ENCODE results near the gene HOXA5. TPM values are rescaled to one million over a fixed set of nuclear protein-coding genes. Genes with fewer than 3 reads are reported as not detected.

The HOXA5 gene
- total and polyA plus RNA-seq, 2 donors (not counting 3 experiments of a cell fraction or from before 2014, with no cell fraction given): 18.6 to 18.8 TPM

DNA sequence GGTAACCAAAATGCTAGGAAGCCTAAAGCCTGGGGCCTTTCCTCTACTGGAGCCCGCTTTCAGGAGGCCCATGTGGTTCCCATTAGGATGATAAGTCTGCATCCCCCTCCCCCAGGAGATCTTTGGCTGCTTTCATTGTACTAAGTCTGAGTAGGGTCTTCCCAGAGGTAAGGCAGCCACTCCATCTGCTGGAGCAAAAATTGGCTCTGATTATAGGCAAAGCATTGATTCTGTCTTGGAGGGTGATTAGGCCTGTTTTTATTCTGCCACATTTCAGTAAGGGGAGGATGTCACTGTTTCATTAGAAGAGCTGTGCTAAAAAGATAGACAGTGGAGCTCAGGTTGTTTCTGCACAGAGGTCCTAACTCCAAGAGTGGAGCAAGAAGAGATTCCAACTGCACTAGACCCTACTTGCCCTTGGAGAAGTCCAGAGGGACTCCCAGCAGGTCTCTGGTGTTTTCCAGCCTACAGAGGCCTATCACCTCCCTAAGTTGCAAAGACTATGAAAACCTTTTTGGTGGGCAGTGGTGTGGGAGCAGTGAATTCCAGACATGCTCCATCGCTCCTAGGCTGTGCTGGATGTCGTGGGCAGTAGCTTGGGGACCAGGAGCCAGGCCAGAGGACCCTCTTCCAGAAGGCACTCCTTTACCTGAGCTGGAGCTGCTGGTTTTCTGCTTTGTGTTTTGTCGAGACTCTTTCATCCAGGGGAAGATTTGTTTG, 33.9 kb downstream of the HOXA5 start:
- H2AFZ ChIP-seq (ENCODE audit: low read depth, low read length): no peak overlapping the region
- intact Hi-C loops (cut with micrococcal nuclease) (loop anchor here (5.0 to 10.0 kb wide), 2 partner anchors 907 to 955 kb away; partner anchors contain the start of genes CBX3, HNRNPA2B1 and NFE2L3), dilution Hi-C loops (cut with MboI; ENCODE audit: extremely low pct_ligation_motif_present, low sequenced_read_pairs) (no loop called here)
- H3K27me3 ChIP-seq (ENCODE audit: control insufficient read depth in 2 of 2, insufficient read depth in 2 of 2, low read length in 2 of 2): no peaks in the 10 kb centered on the region
- no TSS peak for BruUV-seq (replicated peaks)
- no peak overlapping the region for H3K4me2 ChIP-seq (ENCODE audit: insufficient read depth, low read length)
- no peaks in the 10 kb centered on the region for H3K9me3 ChIP-seq (replicated peaks; ENCODE audit: control insufficient read depth, insufficient read depth, low read length)
- no peaks in the 10 kb centered on the region for H3K9me1 ChIP-seq (replicated peaks; ENCODE audit: control insufficient read depth, extremely low read depth, insufficient read depth, low read length)
- peaks cover 87% of the 10 kb centered on the region for H3K4me1 ChIP-seq (ENCODE audit: control insufficient read depth, extremely low read depth, insufficient read depth, low read length)
- no peak for DNase-seq (ENCODE audit: low read depth, low spot score)
- TF ChIP-seq EZH2 (IDR thresholded peaks at IDR 0.05; ENCODE audit: borderline replicate concordance, low read depth, low read length, severe bottlenecking) (no peak), MAX (IDR thresholded peaks at IDR 0.05; ENCODE audit: insufficient read depth, insufficient read length) (no peak)
- TF ChIP-seq, protein P1, sequence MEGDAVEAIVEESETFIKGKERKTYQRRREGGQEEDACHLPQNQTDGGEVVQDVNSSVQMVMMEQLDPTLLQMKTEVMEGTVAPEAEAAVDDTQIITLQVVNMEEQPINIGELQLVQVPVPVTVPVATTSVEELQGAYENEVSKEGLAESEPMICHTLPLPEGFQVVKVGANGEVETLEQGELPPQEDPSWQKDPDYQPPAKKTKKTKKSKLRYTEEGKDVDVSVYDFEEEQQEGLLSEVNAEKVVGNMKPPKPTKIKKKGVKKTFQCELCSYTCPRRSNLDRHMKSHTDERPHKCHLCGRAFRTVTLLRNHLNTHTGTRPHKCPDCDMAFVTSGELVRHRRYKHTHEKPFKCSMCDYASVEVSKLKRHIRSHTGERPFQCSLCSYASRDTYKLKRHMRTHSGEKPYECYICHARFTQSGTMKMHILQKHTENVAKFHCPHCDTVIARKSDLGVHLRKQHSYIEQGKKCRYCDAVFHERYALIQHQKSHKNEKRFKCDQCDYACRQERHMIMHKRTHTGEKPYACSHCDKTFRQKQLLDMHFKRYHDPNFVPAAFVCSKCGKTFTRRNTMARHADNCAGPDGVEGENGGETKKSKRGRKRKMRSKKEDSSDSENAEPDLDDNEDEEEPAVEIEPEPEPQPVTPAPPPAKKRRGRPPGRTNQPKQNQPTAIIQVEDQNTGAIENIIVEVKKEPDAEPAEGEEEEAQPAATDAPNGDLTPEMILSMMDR (IDR thresholded peaks at IDR 0.05; ENCODE audit: extremely low read depth in 1 of 2, insufficient read depth in 1 of 2, low read depth in 1 of 2, low read length in 2 of 2): no peak
- H3K9ac ChIP-seq (replicated peaks; ENCODE audit: extremely low read depth, insufficient read depth, low read length): no peak overlapping the region
- FAIRE-seq: no peak
- ChIA-PET CTCF (interaction anchor here (0.9 to 5.4 kb wide), 7 partner anchors 9 to 421 kb away, joined by 3 to 70 read pairs (median 10); partner anchors contain the start of genes HOXA1 and HOXA4), POLR2A (interaction anchor here (1.0 to 1.4 kb wide), 3 partner anchors 8 to 13 kb away, joined by 3 to 4 read pairs (median 3); no protein-coding TSS in a partner anchor)
- H3K79me2 ChIP-seq (ENCODE audit: control insufficient read depth, insufficient read depth, low read length): peaks cover 71% of the 10 kb centered on the region
- H3K4me3 ChIP-seq (replicated peaks in 1 of 3; ENCODE audit: insufficient read depth in 1 of 3, low read depth in 1 of 3, low read length in 3 of 3): no peak overlapping the region
- H3K27ac ChIP-seq (ENCODE audit: insufficient read depth, low read depth, low read length): no peak overlapping the region
- H4K20me1 ChIP-seq (replicated peaks; ENCODE audit: control insufficient read depth, extremely low read depth, insufficient read depth, low read length): no peaks in the 10 kb centered on the region
- peaks cover 0 to 5% of the 10 kb centered on the region in 2 experiments for H3K36me3 ChIP-seq (ENCODE audit: control insufficient read depth in 2 of 2, extremely low read depth in 1 of 2, insufficient read depth in 2 of 2, low read length in 2 of 2)
